Measurements from ENCODE around the gene MTHFD1.
"Not testable (repeated sequence)": the region's sequence is repeated elsewhere in the genome, so short reads cannot be mapped to it uniquely, and the experiment has no call there.

MTHFD1 gene

DNA sequence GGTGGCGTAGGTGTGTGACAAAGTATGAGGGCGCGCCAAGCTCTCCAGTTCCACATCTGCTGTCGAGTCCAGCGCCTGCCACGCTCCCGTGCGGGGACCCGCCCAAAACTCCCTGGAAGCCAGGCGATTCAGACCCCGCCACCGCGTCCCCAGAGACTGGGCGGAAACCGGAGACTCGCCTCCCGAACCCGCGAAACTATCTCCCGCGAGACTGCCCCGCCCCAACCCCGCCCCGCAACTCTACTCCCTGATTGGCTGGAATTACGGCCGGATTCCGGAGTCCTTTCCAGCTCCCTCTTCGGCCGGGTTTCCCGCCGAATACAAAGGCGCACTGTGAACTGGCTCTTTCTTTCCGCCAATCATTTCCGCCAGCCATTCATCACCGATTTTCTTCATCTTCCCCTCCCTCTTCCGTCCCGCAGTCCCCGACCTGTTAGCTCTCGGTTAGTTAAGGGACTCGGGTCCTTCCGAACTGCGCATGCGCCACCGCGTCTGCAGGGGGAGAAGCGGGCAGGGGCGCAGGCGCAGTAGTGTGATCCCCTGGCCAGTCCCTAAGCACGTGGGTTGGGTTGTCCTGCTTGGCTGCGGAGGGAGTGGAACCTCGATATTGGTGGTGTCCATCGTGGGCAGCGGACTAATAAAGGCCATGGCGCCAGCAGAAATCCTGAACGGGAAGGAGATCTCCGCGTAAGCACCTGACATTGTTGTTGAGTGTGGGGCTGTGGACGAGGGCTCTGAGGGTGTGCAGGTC, at the start of gene MTHFD1:
TSS of gene MTHFD1 (plus strand) at position 572 of the 751 bp plus-strand sequence. CDS start at position 647, 75 bp downstream.
- peaks cover 7% of the 10 kb centered on the region for H3K36me3 ChIP-seq (ENCODE audit: control insufficient read depth, insufficient read depth, low read length)
- peaks cover 29% of the 10 kb centered on the region for H3K4me1 ChIP-seq (ENCODE audit: control insufficient read depth, insufficient read depth, low read length)
- H3K9me3 ChIP-seq (ENCODE audit: control insufficient read depth, insufficient read depth, low read depth, low read length), result no peaks in the 10 kb centered on the region
- peak within 1 kb of the TSS; percentile 96 for H3K9ac ChIP-seq (ENCODE audit: low read length)
- H3K27me3 ChIP-seq (ENCODE audit: control insufficient read depth, insufficient read depth, low read length), result no peaks in the 10 kb centered on the region
- peak within 1 kb of the TSS; percentile 80 for H3K4me3 ChIP-seq (ENCODE audit: low read depth, low read length)
- H3K27ac ChIP-seq (ENCODE audit: low read depth, low read length), result peak within 1 kb of the TSS; percentile 89

DNA sequence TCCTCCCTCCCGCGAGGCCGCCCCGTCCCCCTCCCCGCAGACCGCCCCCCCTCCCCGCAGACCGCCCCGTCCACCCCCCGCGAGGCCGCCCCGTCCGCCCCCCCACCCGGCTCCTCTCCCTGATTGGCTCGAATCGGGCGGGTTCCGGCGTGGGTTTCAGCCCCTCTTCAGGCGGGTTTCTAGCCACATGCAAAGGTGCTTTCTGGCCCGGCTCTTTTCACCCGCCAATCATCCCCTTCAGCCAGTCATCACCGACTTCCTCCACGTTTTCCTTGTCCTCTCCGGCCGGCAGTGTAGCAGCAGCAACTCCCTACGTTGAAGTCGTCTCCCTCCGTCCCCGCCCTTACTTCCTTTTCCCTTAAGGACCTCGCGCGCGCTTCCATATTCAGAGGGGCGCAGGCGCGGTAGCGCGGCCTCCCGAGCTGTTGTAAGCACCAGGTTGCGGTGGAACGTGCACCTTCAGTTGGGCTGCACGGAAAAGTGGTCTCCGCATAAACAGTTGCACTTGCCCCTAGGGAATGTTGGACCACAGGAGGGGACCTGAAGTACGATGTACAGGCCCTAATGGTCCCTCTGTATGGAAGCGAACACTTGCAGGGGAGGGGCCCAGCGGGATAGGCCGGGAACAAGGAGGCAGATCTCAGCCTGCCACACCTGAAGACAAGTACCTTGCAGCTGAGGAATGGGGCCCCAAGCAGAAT, 49.4 kb upstream of the MTHFD1 start:
- H3K36me3 ChIP-seq (ENCODE audit: control insufficient read depth, insufficient read depth, low read length), result no peaks in the 10 kb centered on the region
- H3K27ac ChIP-seq (ENCODE audit: low read depth, low read length), result peak overlapping the region; percentile 54; the same call in 1 of the 2 replicates
- peaks cover 5% of the 10 kb centered on the region for H3K4me1 ChIP-seq (ENCODE audit: control insufficient read depth, insufficient read depth, low read length)
- peak overlapping the region; percentile 85 for H3K4me3 ChIP-seq (ENCODE audit: low read depth, low read length)
- no peaks in the 10 kb centered on the region for H3K27me3 ChIP-seq (ENCODE audit: control insufficient read depth, insufficient read depth, low read length)
- H3K9ac ChIP-seq (ENCODE audit: low read length), result peak overlapping the region; percentile 88
- peaks cover 11% of the 10 kb centered on the region for H3K9me3 ChIP-seq (ENCODE audit: control insufficient read depth, insufficient read depth, low read depth, low read length)

DNA sequence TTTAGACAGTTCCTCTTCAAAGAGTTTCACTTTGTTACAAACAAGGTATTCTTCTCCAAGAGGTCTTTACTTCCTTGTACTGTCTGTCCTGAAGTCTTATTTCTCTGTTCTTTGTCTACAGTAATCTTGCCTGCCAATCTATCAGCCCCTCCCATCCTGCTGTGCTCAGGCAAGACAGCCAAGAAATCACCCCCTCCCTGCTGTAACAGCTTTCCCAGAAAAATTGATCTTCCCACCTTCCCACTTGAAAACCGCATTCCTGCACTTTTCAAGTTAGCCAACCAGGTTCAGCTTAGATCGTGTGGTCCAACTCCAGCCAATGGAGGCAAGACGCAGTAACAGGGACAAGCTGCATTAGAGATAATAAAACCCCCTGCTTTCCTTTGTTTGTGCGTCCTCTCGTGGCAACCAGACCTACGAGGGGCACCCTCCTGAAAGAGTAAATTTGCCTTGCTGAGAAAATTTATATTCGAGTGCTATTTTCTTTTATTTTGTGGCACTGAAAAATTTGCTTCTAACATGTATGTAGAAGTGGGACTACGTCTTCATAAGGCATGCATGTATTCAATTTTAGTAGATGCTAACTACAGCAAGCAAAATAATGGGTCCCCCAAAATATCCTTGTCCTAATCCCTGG, 47.5 kb upstream of the MTHFD1 start:
- H3K27me3 ChIP-seq (ENCODE audit: control insufficient read depth, insufficient read depth, low read length), result no peaks in the 10 kb centered on the region
- no peaks in the 10 kb centered on the region for H3K36me3 ChIP-seq (ENCODE audit: control insufficient read depth, insufficient read depth, low read length)
- H3K4me3 ChIP-seq (ENCODE audit: low read depth, low read length), result no peak overlapping the region
- peaks cover 5% of the 10 kb centered on the region for H3K4me1 ChIP-seq (ENCODE audit: control insufficient read depth, insufficient read depth, low read length)
- no peak overlapping the region for H3K9ac ChIP-seq (ENCODE audit: low read length)
- H3K9me3 ChIP-seq (ENCODE audit: control insufficient read depth, insufficient read depth, low read depth, low read length), result peaks cover 11% of the 10 kb centered on the region
- H3K27ac ChIP-seq (ENCODE audit: low read depth, low read length), result no peak overlapping the region

DNA sequence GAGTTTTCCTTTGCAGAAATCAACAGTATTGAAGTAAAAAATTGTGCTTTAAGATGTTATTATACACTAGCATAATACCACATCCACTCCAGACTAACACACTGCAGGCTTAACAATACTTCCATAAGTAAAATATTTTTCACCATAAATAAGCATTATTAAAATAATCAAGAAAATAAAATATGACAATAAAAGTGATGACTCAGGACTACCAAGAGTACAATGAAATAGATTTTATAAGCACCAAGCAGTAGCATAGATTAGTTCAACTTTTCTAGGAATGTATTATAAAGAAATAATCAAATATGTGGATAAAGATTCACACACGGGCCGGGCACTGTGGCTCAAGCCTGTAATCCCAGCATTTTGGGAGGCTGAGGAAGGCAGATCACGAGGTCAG, 40.4 kb upstream of the MTHFD1 start:
- Histone ChIP-seq H3K36me3 (ENCODE audit: control insufficient read depth, insufficient read depth, low read length) (no peaks in the 10 kb centered on the region), H3K27me3 (ENCODE audit: control insufficient read depth, insufficient read depth, low read length) (no peaks in the 10 kb centered on the region), H3K4me3 (ENCODE audit: low read depth, low read length) (no peak overlapping the region), H3K9me3 (ENCODE audit: control insufficient read depth, insufficient read depth, low read depth, low read length) (no peaks in the 10 kb centered on the region), H3K27ac (ENCODE audit: low read depth, low read length) (no peak overlapping the region), H3K4me1 (ENCODE audit: control insufficient read depth, insufficient read depth, low read length) (no peaks in the 10 kb centered on the region), H3K9ac (ENCODE audit: low read length) (no peak overlapping the region)

DNA sequence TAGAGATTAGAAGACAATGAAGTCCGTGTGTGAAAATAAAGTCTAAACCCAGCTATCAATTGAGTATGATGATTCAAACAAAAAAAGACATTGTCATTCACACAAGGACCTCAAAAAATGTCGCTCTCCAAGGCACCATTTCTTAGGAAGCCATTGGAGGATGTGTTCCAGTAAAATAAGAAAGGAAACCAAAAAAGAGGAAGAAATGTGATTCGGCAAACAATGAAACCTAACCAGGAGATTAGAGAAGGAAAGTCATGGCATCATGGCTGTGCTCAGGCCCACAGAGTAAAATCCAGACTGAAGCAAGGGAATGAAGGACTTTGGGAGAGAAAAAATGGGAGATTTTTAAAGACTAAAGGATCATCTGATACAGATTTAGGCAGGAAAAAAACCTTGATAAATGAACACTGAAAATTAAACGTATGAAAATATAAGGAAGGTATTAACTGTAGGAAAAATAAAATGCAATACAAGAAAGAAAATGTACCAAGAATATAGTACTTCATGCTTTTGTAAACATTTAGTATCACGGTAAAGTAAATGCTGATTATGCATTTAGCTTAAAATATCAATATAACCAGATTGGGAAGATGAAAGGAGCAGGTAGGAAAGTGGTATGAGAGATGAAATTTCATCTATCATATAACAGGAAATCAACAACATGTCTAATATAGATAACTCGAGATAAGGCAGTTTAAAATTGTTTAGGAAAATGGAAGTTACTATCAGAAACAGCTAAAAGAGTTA, 38.2 kb upstream of the MTHFD1 start:
- H3K27me3 ChIP-seq (ENCODE audit: control insufficient read depth, insufficient read depth, low read length), result no peaks in the 10 kb centered on the region
- no peak overlapping the region for H3K27ac ChIP-seq (ENCODE audit: low read depth, low read length)
- no peaks in the 10 kb centered on the region for H3K9me3 ChIP-seq (ENCODE audit: control insufficient read depth, insufficient read depth, low read depth, low read length)
- H3K36me3 ChIP-seq (ENCODE audit: control insufficient read depth, insufficient read depth, low read length), result no peaks in the 10 kb centered on the region
- no peaks in the 10 kb centered on the region for H3K4me1 ChIP-seq (ENCODE audit: control insufficient read depth, insufficient read depth, low read length)
- no peak overlapping the region for H3K9ac ChIP-seq (ENCODE audit: low read length)
- H3K4me3 ChIP-seq (ENCODE audit: low read depth, low read length), result no peak overlapping the region

DNA sequence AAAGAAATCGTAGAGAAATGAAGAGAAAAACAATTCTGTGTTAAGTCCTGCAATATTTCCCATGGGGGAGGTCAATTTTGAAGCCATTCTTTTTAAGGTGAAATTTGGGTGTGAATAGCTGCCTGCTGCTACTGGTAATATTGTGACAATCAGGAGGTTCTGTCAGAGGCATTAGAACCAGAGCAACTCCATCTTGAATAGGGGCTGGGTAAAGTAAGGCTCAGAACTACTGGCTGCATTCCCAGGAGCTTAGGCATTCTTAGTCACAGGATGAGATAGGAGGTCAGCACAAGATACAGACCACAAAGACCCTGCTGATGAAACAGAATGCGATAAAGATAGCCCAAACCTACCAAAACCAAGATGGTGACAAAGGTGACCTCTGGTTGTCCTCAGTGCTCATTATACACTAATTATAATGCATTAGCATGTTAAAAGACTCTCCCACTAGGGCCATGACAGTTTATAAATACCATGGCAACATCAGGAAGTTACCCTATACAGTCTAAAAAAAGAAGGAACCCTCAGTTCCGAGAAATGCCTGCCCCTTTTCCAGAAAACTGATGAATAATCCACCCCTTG, 24.8 kb upstream of the MTHFD1 start:
- no peaks in the 10 kb centered on the region for H3K36me3 ChIP-seq (ENCODE audit: control insufficient read depth, insufficient read depth, low read length)
- no peaks in the 10 kb centered on the region for H3K9me3 ChIP-seq (ENCODE audit: control insufficient read depth, insufficient read depth, low read depth, low read length)
- H3K27me3 ChIP-seq (ENCODE audit: control insufficient read depth, insufficient read depth, low read length), result no peaks in the 10 kb centered on the region

DNA sequence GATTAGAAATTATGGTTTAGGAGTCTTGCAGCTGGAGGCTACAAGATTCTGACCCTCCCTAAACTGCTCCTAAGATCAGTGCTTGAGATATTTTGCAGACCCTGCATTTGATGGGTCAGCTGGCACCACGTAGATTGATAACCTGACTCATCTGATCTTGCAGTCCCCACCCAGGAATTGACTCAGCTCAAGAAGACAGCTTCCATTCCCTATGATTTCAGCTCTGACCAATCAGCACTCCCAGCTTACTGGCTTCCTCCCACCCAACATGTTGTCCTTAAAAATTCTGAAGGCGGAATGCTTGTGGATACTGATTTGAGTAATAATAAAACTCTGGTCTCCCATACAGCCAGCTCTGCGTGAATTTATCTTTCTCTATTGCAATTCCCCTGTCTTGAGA, 23.2 kb upstream of the MTHFD1 start:
- Histone ChIP-seq H3K9me3 (ENCODE audit: control insufficient read depth, insufficient read depth, low read depth, low read length) (no peaks in the 10 kb centered on the region), H3K4me3 (ENCODE audit: low read depth, low read length) (no peak overlapping the region), H3K27ac (ENCODE audit: low read depth, low read length) (no peak overlapping the region), H3K36me3 (ENCODE audit: control insufficient read depth, insufficient read depth, low read length) (no peaks in the 10 kb centered on the region), H3K4me1 (ENCODE audit: control insufficient read depth, insufficient read depth, low read length) (peaks cover 4% of the 10 kb centered on the region; the same call in 1 of the 2 replicates), H3K9ac (ENCODE audit: low read length) (no peak overlapping the region), H3K27me3 (ENCODE audit: control insufficient read depth, insufficient read depth, low read length) (no peaks in the 10 kb centered on the region)

More for the DNA sequence above, 24.8 kb upstream of the MTHFD1 start:
- H3K4me1 ChIP-seq (ENCODE audit: control insufficient read depth, insufficient read depth, low read length), result peaks cover 4% of the 10 kb centered on the region; the same call in 1 of the 2 replicates
- no peak overlapping the region for H3K27ac ChIP-seq (ENCODE audit: low read depth, low read length)
- H3K9ac ChIP-seq (ENCODE audit: low read length), result no peak overlapping the region
- no peak overlapping the region for H3K4me3 ChIP-seq (ENCODE audit: low read depth, low read length)

DNA sequence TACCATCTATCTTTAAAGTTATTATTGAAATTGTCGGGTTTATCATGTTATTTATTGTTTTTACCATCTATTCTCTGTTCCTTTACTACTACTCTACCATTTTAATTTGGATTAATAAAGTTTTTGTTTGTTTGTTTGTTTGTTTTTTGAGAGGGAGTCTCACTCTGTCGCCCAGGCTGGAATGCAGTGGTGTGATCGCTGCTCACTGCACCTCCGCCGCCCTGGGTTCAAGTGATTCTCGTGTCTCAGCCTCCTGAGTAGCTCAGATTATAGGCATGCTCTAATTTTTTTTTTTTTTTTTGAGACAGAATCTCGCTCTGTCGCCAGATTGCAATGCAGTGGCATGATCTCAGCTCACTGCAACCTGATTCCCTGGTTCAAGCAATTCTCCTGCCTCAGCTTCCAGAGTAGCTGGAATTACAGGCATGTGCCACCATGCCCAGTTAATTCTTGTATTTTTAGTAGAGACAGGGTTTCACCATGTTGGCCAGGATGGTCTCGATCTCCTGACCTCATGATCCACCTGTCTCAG, 22.7 kb upstream of the MTHFD1 start:
- H3K4me1 ChIP-seq (ENCODE audit: control insufficient read depth, insufficient read depth, low read length); H3K4me3 ChIP-seq (ENCODE audit: low read depth, low read length); H3K36me3 ChIP-seq (ENCODE audit: control insufficient read depth, insufficient read depth, low read length); H3K27me3 ChIP-seq (ENCODE audit: control insufficient read depth, insufficient read depth, low read length); H3K9ac ChIP-seq (ENCODE audit: low read length); H3K27ac ChIP-seq (ENCODE audit: low read depth, low read length); H3K9me3 ChIP-seq (ENCODE audit: control insufficient read depth, insufficient read depth, low read depth, low read length): not testable (repeated sequence)

DNA sequence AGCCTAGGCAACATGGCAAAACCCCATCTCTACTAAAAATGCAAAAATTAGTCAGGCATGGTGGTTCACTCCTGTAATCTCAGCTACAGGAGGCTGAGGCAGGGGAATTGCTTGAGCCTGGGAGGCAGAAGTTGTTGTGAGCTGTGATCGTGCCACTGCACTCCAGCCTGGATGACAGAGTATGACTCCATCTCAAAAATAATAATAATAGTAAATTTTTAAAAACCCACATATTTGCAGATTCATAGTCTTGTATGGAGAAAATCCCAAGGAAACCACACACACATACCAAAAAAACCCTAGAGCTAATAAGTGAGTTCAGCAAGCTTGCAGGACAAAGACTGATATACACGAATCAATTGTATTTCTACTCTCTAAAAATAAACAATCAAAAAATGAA, 19.0 kb upstream of the MTHFD1 start:
- Histone ChIP-seq H3K9ac (ENCODE audit: low read length) (no peak overlapping the region), H3K4me3 (ENCODE audit: low read depth, low read length) (no peak overlapping the region), H3K9me3 (ENCODE audit: control insufficient read depth, insufficient read depth, low read depth, low read length) (no peaks in the 10 kb centered on the region), H3K27ac (ENCODE audit: low read depth, low read length) (no peak overlapping the region), H3K27me3 (ENCODE audit: control insufficient read depth, insufficient read depth, low read length) (no peaks in the 10 kb centered on the region), H3K36me3 (ENCODE audit: control insufficient read depth, insufficient read depth, low read length) (no peaks in the 10 kb centered on the region), H3K4me1 (ENCODE audit: control insufficient read depth, insufficient read depth, low read length) (no peaks in the 10 kb centered on the region)

DNA sequence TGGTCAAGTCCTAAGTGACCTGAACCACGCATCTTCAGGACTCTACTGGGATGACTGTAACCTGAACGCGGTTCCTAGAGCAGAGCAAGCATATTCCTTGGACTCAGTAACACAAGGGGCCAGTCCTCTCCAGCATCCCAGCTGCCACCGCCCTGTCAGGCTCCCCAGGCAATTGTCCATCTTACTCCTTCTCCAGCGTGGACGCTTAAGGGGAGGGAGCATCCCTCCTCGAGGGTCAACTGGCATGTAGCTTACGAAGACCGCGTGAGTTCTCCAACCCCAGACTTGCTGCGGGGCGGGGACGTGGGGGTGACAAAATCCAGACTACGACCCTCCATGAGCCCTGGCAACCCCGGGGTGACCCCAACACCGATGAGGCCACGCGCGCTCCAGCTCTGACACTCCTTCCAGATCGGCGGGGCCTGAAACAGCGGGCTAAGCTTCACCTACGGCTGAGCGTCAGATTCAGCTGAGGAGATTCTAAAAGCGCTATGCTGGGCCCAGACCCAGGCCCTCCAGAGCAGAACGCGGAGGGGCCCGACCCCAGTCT, 846 bp upstream of the MTHFD1 start:
- Histone ChIP-seq H3K27ac (ENCODE audit: low read depth, low read length) (peak overlapping the region; percentile 89; the same call in 1 of the 2 replicates), H3K36me3 (ENCODE audit: control insufficient read depth, insufficient read depth, low read length) (peaks cover 7% of the 10 kb centered on the region), H3K4me1 (ENCODE audit: control insufficient read depth, insufficient read depth, low read length) (peaks cover 23% of the 10 kb centered on the region), H3K9me3 (ENCODE audit: control insufficient read depth, insufficient read depth, low read depth, low read length) (no peaks in the 10 kb centered on the region), H3K4me3 (ENCODE audit: low read depth, low read length) (peak overlapping the region; percentile 80), H3K27me3 (ENCODE audit: control insufficient read depth, insufficient read depth, low read length) (no peaks in the 10 kb centered on the region), H3K9ac (ENCODE audit: low read length) (peak overlapping the region; percentile 95)

All from HUES6 (cell line).